ENCODE results near the gene NOP53. TPM values are rescaled to one million over a fixed set of nuclear protein-coding genes. Genes with fewer than 3 reads are reported as not detected.
"Not testable (repeated sequence)": the region's sequence is repeated elsewhere in the genome, so short reads cannot be mapped to it uniquely, and the experiment has no call there.

NOP53 gene
- total and polyA plus RNA-seq, 2 donors (not counting 3 experiments of a cell fraction or from before 2014, with no cell fraction given): 119 to 150 TPM

- dilution Hi-C loops (cut with MboI; ENCODE audit: extremely low pct_ligation_motif_present, low sequenced_read_pairs); H3K4me3 ChIP-seq (replicated peaks in 1 of 3; ENCODE audit: insufficient read depth in 1 of 3, low read depth in 1 of 3, low read length in 3 of 3); H3K4me1 ChIP-seq (ENCODE audit: control insufficient read depth, extremely low read depth, insufficient read depth, low read length); DNase-seq (ENCODE audit: low read depth, low spot score); H4K20me1 ChIP-seq (replicated peaks; ENCODE audit: control insufficient read depth, extremely low read depth, insufficient read depth, low read length); H3K9ac ChIP-seq (replicated peaks; ENCODE audit: extremely low read depth, insufficient read depth, low read length); H3K79me2 ChIP-seq (ENCODE audit: control insufficient read depth, insufficient read depth, low read length); H3K9me3 ChIP-seq (replicated peaks; ENCODE audit: control insufficient read depth, insufficient read depth, low read length); H3K36me3 ChIP-seq (ENCODE audit: control insufficient read depth in 2 of 2, extremely low read depth in 1 of 2, insufficient read depth in 2 of 2, low read length in 2 of 2); H3K27me3 ChIP-seq (ENCODE audit: control insufficient read depth in 2 of 2, insufficient read depth in 2 of 2, low read length in 2 of 2); H2AFZ ChIP-seq (ENCODE audit: low read depth, low read length); H3K9me1 ChIP-seq (replicated peaks; ENCODE audit: control insufficient read depth, extremely low read depth, insufficient read depth, low read length); FAIRE-seq; H3K27ac ChIP-seq (ENCODE audit: insufficient read depth, low read depth, low read length); BruUV-seq (replicated peaks); POLR2A ChIA-PET; H3K4me2 ChIP-seq (ENCODE audit: insufficient read depth, low read length): not testable (repeated sequence)
- intact Hi-C loops (cut with micrococcal nuclease): loop anchor here (1.0 to 5.0 kb wide), 2 partner anchors 73 to 363 kb away; no protein-coding TSS in a partner anchor
- CTCF ChIA-PET: interaction anchor here (0.7 to 7.2 kb wide), 10 partner anchors 10 to 83 kb away, joined by 3 to 169 read pairs (median 5); partner anchors contain the start of gene EHD2
Observed at GRCh38 chr19:47789811-47790210, 44.5 kb downstream of the NOP53 start.

- no peaks in the 10 kb centered on the region for H4K20me1 ChIP-seq (replicated peaks; ENCODE audit: control insufficient read depth, extremely low read depth, insufficient read depth, low read length)
- H3K9me3 ChIP-seq (replicated peaks; ENCODE audit: control insufficient read depth, insufficient read depth, low read length): no peaks in the 10 kb centered on the region
- H3K9me1 ChIP-seq (replicated peaks; ENCODE audit: control insufficient read depth, extremely low read depth, insufficient read depth, low read length): no peaks in the 10 kb centered on the region
- BruUV-seq (replicated peaks): no TSS peak
- H3K36me3 ChIP-seq (ENCODE audit: control insufficient read depth in 2 of 2, extremely low read depth in 1 of 2, insufficient read depth in 2 of 2, low read length in 2 of 2): peaks cover 0 to 6% of the 10 kb centered on the region in 2 experiments
- no peaks in the 10 kb centered on the region for H3K27me3 ChIP-seq (ENCODE audit: control insufficient read depth in 2 of 2, insufficient read depth in 2 of 2, low read length in 2 of 2)
- no peak overlapping the region for H3K4me2 ChIP-seq (ENCODE audit: insufficient read depth, low read length)
- DNase-seq (ENCODE audit: low read depth, low spot score) (peak; percentile 64), FAIRE-seq (peak; percentile 73)
- H2AFZ ChIP-seq (ENCODE audit: low read depth, low read length): peak overlapping the region; percentile 49
- H3K4me3 ChIP-seq (replicated peaks in 1 of 3; ENCODE audit: insufficient read depth in 1 of 3, low read depth in 1 of 3, low read length in 3 of 3): no peak overlapping the region
- ChIA-PET POLR2A (no interaction called here), CTCF (interaction anchor here (0.7 to 7.2 kb wide), 15 partner anchors 9 to 83 kb away, joined by 3 to 169 read pairs (median 5); partner anchors contain the start of gene EHD2)
- no peaks in the 10 kb centered on the region for H3K4me1 ChIP-seq (ENCODE audit: control insufficient read depth, extremely low read depth, insufficient read depth, low read length)
- dilution Hi-C loops (cut with MboI; ENCODE audit: extremely low pct_ligation_motif_present, low sequenced_read_pairs) (no loop called here), intact Hi-C loops (cut with micrococcal nuclease) (loop anchor here (1.0 kb wide), 1 partner anchor 73 kb away; no protein-coding TSS in a partner anchor)
- no peak overlapping the region for H3K27ac ChIP-seq (ENCODE audit: insufficient read depth, low read depth, low read length)
- no peak overlapping the region for H3K9ac ChIP-seq (replicated peaks; ENCODE audit: extremely low read depth, insufficient read depth, low read length)
- TF ChIP-seq POLR2AphosphoS5 (IDR thresholded peaks at IDR 0.05; ENCODE audit: insufficient read depth, low read depth, low read length): no peak
- no peak for TF ChIP-seq JUN (IDR thresholded peaks at IDR 0.05; ENCODE audit: borderline replicate concordance, insufficient read depth, insufficient read length, low read depth)
- no peak for TF ChIP-seq FOS (IDR thresholded peaks at IDR 0.05; ENCODE audit: borderline replicate concordance, insufficient read depth, low read length)
- TF ChIP-seq MAX (IDR thresholded peaks at IDR 0.05; ENCODE audit: insufficient read depth, insufficient read length): no peak
- peak; percentile 75 to 90 for TF ChIP-seq CTCF (IDR thresholded peaks at IDR 0.05; ENCODE audit: extremely low read depth in 1 of 2, insufficient read depth in 1 of 2, low read depth in 1 of 2, low read length in 2 of 2)
- no peak for TF ChIP-seq EZH2 (IDR thresholded peaks at IDR 0.05; ENCODE audit: borderline replicate concordance, low read depth, low read length, severe bottlenecking)
- H3K79me2 ChIP-seq (ENCODE audit: control insufficient read depth, insufficient read depth, low read length): no peaks in the 10 kb centered on the region
Observed at GRCh38 chr19:47790398-47790814, 45.1 kb downstream of the NOP53 start.

Measured in endothelial cell of umbilical vein (primary cell).